ENCODE measurements around the gene TROAP. TPM values are rescaled to one million over a fixed set of nuclear protein-coding genes. Genes with fewer than 3 reads are reported as not detected.
A peak's percentile ranks its signal among the peaks of the same experiment; 100 is the strongest.

The TROAP gene
- total and polyA plus RNA-seq, 2 donors from 2014 or later: 1.0 to 1.5 TPM

- Histone ChIP-seq H3K27me3 (ENCODE audit: control insufficient read depth, insufficient read depth, low read length) (peaks cover 30% of the 10 kb centered on the region), H3K4me1 (ENCODE audit: control insufficient read depth in 2 of 3, insufficient read depth in 2 of 3, low read depth in 1 of 3, low read length in 3 of 3) (peaks cover 0 to 15% (median 0%) of the 10 kb centered on the region in 3 donors), H3K9ac (ENCODE audit: low read length in 3 of 3) (no peak within 1 kb of the TSS), H3K9me3 (ENCODE audit: control insufficient read depth in 2 of 3, insufficient read depth in 1 of 3, low read length in 3 of 3) (no peaks in the 10 kb centered on the region), H3K27ac (ENCODE audit: low read depth in 2 of 2, low read length in 2 of 2) (no peak within 1 kb of the TSS), H3K4me3 (ENCODE audit: low read length in 3 of 3) (no peak within 1 kb of the TSS), H3K36me3 (ENCODE audit: control insufficient read depth in 2 of 3, insufficient read depth in 3 of 3, low read length in 3 of 3) (no peaks in the 10 kb centered on the region)
- intact Hi-C loops (cut with DNase I): no loop called here
- no peak for FAIRE-seq
- TF ChIP-seq, protein P1, sequence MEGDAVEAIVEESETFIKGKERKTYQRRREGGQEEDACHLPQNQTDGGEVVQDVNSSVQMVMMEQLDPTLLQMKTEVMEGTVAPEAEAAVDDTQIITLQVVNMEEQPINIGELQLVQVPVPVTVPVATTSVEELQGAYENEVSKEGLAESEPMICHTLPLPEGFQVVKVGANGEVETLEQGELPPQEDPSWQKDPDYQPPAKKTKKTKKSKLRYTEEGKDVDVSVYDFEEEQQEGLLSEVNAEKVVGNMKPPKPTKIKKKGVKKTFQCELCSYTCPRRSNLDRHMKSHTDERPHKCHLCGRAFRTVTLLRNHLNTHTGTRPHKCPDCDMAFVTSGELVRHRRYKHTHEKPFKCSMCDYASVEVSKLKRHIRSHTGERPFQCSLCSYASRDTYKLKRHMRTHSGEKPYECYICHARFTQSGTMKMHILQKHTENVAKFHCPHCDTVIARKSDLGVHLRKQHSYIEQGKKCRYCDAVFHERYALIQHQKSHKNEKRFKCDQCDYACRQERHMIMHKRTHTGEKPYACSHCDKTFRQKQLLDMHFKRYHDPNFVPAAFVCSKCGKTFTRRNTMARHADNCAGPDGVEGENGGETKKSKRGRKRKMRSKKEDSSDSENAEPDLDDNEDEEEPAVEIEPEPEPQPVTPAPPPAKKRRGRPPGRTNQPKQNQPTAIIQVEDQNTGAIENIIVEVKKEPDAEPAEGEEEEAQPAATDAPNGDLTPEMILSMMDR (IDR thresholded peaks at IDR 0.05; ENCODE audit: borderline replicate concordance, extremely low read depth, insufficient read depth): no peak
- DNase-seq: peak; percentile 55 to 73 (median 68)
Measured at GRCh38 chr12:49295082-49295936, 27.7 kb upstream of the TROAP start, which contains the start of gene PRPH. Gene PRPH (plus strand): TSS chr12:49295147. CDS start chr12:49295201, 54 bp downstream.

DNA sequence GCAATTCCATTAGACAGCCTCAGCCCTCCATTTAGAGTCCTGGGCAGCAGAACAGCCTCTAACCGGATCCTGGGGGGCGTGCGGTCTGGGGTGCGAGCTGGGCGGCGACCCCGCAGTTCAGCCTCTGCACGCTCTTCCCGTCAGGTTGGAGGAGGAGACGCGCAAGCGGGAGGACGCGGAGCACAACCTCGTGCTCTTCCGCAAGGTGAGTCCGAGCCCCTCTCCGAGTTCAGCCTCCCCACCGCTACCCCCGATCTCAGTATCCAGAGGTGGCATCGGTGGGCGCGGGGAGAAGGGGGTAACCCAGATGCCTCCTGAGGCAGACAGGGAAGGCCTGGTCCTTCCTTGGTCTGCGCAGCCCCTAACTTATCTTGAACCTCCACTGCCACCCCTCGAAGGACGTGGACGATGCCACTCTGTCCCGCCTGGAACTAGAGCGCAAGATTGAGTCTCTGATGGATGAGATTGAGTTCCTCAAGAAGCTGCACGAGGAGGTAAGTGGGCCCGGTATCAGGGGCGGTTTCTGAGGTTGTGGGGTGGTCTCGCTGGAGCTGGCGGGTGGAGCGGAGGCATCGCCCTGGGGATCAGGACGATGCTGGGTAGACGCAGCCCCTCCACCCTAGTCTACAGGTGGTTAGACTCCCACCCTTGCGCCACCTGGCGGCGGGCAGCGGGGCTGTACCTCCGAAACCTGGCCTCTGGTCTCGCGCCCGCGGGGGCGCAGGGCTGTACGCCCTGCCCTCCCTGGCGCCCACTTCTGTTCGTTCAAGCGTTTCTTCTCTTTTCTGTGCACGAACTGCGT is 26.8 kb upstream of the TROAP start:
- FAIRE-seq: no peak
- DNase-seq: peak; percentile 62 to 80 (median 76)
- Histone ChIP-seq H3K9ac (ENCODE audit: low read length in 3 of 3) (no peak overlapping the region), H3K36me3 (ENCODE audit: control insufficient read depth in 2 of 3, insufficient read depth in 3 of 3, low read length in 3 of 3) (no peaks in the 10 kb centered on the region), H3K4me3 (ENCODE audit: low read length in 3 of 3) (peak overlapping the region in 1 of 3 donors; percentile 12), H3K9me3 (ENCODE audit: control insufficient read depth in 2 of 3, insufficient read depth in 1 of 3, low read length in 3 of 3) (no peaks in the 10 kb centered on the region), H3K27ac (ENCODE audit: low read depth in 2 of 2, low read length in 2 of 2) (no peak overlapping the region), H3K27me3 (ENCODE audit: control insufficient read depth, insufficient read depth, low read length) (peaks cover 30% of the 10 kb centered on the region), H3K4me1 (ENCODE audit: control insufficient read depth in 2 of 3, insufficient read depth in 2 of 3, low read depth in 1 of 3, low read length in 3 of 3) (peaks cover 0 to 15% (median 0%) of the 10 kb centered on the region in 3 donors)
- intact Hi-C loops (cut with DNase I): no loop called here
- TF ChIP-seq, protein P1 (IDR thresholded peaks at IDR 0.05; ENCODE audit: borderline replicate concordance, extremely low read depth, insufficient read depth): peak; percentile 69

- DNase-seq (peak; percentile 37 to 77 (median 41)), FAIRE-seq (no peak)
- no peak overlapping the region for H3K27ac ChIP-seq (ENCODE audit: low read depth in 2 of 2, low read length in 2 of 2)
- peaks cover 0 to 15% (median 0%) of the 10 kb centered on the region in 3 donors for H3K4me1 ChIP-seq (ENCODE audit: control insufficient read depth in 2 of 3, insufficient read depth in 2 of 3, low read depth in 1 of 3, low read length in 3 of 3)
- H3K4me3 ChIP-seq (ENCODE audit: low read length in 3 of 3): peak overlapping the region in 1 of 3 donors; percentile 12
- H3K9ac ChIP-seq (ENCODE audit: low read length in 3 of 3): no peak overlapping the region
- TF ChIP-seq, protein P1 (IDR thresholded peaks at IDR 0.05; ENCODE audit: borderline replicate concordance, extremely low read depth, insufficient read depth): no peak
- no peaks in the 10 kb centered on the region for H3K9me3 ChIP-seq (ENCODE audit: control insufficient read depth in 2 of 3, insufficient read depth in 1 of 3, low read length in 3 of 3)
- H3K36me3 ChIP-seq (ENCODE audit: control insufficient read depth in 2 of 3, insufficient read depth in 3 of 3, low read length in 3 of 3): no peaks in the 10 kb centered on the region
- H3K27me3 ChIP-seq (ENCODE audit: control insufficient read depth, insufficient read depth, low read length): peaks cover 30% of the 10 kb centered on the region
- intact Hi-C loops (cut with DNase I): no loop called here
Measured at GRCh38 chr12:49296836-49297694, 26.0 kb upstream of the TROAP start.

All from kidney (tissue), 14 donors.